VCaP (cell line): ENCODE measurements around the gene NRP2.

ENCODE experiments used
- H3K27ac ChIP-seq: fragments of 450-650 bp; 2 replicates; pipeline ENCODE4 v1.5.1; 2017
- TF ChIP-seq, protein P1 (sequence below): fragments of 450-650 bp; conservative IDR thresholded peaks from 2 replicates; pipeline ENCODE4 v1.5.1; 2017; ENCODE audit warnings: mild to moderate bottlenecking, moderate library complexity

The NRP2 gene

DNA sequence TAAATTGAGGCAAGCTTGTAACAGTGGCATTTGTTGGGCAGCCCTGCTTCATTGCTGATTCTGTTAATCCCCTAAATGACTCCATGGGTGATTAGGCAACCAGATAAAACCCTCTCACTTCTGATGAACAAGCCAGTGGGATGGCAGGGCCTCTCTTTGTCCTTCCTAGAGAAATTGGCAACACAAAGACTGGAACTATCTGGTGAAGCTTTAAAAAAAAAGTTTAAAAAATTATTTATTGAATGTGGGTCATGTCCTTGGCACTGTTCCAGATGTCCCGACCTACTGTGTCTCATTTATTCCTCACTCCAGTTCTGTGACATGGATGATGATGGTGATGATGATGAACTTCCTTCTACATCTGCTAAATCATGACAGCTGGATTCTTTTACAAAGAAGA, 30.8 kb downstream of the NRP2 start:
- TF ChIP-seq, protein P1, sequence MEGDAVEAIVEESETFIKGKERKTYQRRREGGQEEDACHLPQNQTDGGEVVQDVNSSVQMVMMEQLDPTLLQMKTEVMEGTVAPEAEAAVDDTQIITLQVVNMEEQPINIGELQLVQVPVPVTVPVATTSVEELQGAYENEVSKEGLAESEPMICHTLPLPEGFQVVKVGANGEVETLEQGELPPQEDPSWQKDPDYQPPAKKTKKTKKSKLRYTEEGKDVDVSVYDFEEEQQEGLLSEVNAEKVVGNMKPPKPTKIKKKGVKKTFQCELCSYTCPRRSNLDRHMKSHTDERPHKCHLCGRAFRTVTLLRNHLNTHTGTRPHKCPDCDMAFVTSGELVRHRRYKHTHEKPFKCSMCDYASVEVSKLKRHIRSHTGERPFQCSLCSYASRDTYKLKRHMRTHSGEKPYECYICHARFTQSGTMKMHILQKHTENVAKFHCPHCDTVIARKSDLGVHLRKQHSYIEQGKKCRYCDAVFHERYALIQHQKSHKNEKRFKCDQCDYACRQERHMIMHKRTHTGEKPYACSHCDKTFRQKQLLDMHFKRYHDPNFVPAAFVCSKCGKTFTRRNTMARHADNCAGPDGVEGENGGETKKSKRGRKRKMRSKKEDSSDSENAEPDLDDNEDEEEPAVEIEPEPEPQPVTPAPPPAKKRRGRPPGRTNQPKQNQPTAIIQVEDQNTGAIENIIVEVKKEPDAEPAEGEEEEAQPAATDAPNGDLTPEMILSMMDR: no peak
- no peak overlapping the region for H3K27ac ChIP-seq

DNA sequence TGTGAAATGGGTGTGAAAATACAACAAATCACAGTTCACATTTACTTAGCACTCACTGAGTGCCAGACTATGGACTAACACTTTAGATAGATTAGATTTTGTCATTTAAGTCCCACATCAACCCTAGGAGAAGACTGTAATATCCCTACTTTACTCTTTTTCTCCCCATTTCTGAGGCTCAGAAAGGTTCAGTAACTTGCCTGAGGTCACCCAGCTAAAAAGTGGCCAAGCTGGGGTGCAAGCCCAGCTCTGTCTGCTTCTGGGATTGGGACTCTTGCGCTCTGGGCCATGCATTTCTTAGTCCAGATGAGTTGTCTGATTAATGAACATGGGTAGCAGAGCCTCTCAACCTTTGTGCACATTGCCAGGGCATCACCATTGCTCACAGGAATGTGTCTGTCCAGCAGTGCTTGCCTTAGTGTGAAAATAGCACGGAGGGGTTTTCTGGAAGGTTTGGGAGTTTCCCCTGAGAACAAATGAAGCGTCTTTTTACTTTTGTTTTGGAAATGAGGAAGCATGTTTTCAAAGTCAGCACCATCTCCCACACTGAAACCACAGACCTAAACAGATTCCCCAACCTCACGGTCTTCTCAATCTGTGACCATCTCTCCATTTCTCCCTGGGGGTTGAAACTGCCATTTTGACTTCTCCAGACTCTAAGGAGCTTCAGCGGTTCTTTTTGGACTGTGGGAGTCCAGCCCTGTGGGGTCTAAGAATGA, 31.9 kb downstream of the NRP2 start:
- TF ChIP-seq, protein P1: no peak
- no peak overlapping the region for H3K27ac ChIP-seq

DNA sequence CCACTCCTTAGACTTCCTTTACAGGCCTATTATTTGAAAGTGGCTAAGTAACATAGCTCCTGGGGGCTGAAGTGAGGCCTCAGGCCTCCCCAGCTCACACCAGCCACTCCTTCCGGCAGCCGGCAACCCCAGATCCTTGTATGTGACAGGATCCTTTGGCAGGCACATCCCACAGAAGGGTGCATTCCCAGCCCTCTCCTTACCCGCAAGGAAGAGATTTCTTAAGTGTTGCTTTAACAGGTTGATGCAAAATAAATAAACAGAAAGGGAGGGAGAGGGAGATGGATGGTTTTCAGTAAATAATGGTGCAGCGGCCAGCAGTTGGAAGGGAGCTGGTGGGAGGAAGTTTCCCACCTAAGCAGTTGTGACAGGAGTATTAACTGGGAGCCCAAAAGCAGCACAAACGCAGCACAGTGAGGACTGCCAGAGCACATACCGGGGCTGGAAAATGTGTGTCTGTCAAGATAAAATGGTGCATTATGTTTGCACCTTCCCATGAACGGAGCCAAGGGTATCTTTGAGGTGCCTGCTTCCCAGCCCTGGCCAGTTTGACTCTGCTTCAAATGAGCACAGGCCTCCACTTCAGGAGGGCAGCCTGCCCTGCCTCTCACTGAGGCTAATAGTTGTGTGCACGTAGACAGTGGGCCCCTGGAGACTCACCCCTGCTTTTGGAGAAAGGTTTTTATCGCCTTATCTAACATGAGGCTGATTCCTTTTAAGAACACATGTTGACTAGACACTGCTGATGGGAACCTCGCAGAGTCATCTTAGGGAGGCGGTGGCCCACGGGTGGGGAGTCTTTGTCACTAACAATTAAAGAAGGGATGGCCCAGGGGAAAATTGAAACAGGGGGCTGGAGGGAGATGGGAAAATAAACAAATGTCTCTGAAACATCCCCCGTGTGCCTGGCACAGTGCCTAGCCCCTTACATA, 32.8 kb downstream of the NRP2 start:
- TF ChIP-seq, protein P1: no peak
- no peak overlapping the region for H3K27ac ChIP-seq

DNA sequence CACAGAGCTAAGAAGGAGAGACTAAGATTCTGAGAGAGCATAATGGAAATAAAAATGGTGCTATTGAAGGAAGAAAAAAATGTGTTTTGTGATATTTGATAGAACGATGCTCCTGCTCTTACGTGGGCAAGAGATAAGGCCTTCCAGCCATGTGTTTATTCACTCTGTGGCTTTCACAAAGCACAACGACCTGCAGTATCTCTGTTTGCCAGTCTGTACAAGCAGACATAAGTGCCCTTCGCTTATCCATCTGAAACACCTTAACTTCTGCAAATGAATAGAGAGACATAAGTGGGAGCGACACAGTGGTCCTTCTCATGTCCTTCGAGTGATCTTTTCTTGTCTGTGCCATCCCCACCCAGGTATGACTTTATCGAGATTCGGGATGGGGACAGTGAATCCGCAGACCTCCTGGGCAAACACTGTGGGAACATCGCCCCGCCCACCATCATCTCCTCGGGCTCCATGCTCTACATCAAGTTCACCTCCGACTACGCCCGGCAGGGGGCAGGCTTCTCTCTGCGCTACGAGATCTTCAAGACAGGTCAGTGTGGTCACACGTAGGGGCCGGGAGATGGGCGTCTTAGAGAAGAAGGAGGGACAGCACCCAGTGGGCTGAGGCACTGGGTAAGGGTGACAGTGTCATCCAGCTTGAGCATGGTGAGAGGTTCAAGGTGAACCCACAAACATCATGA, 33.7 kb downstream of the NRP2 start:
- no peak overlapping the region for H3K27ac ChIP-seq
- TF ChIP-seq, protein P1: no peak

DNA sequence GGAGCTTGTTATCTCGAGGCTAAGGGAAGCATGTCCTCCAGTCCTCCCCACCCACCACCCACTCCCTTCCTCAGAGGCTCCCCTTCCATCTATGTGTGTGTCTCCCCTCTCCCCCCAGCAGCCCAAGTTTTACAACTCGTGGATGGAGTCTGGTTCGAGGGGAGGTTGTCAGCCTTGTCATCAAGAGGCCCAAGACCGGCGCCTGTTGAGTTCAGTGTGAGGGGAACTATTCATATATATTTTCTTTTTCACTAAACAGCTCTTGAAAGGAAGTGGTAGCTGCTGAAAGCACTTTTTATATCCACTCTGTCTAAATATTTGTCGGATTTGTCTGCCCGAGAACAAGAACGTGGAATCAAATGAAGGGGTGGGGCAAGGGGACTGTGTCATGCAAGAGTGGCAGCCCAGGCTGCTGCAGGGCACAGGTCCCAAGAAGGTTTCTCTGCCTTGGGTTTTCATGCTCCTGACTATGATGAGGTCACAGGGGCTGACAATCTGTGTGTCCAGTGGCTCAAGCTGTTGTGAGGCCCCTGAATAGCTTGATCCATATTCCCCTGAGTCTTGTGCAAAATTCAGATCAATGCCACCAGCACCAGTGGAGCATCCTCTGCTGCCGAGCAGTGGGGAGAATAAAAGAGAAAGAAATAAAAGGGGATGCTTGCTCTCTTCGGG, 35.0 kb downstream of the NRP2 start:
- no peak overlapping the region for H3K27ac ChIP-seq
- TF ChIP-seq, protein P1: no peak

DNA sequence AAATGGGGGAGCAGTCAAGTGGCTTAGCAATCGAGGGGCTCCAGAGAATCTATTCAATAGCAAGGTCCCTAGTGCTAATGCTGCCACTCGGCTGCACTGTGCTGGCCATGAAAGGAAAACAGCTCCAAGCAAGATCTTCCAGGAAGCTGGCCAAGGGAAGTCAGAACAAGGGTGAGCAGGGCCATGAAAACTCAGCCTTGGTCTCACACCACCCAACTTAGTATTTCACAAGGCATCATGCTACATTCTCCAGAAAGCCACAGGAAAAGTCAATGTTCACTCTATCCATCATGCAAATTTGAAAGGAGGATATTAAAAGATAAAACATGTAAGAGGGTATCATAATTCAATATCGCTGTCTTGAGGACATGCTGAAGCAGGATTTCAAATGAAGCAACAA, 35.7 kb downstream of the NRP2 start:
- TF ChIP-seq, protein P1: no peak
- no peak overlapping the region for H3K27ac ChIP-seq
